ENCODE results near the gene PCSK6.

The PCSK6 gene

GRCh38 chr15:101489599-101490407, at the start of gene PCSK6:
Gene PCSK6 (minus strand): TSS chr15:101489707. CDS start chr15:101489670, 37 bp downstream.
- Histone ChIP-seq H3K27ac (ENCODE audit: low read depth, low read length) (no peak within 1 kb of the TSS), H2AFZ (ENCODE audit: low read depth, low read length, severe bottlenecking) (no peak within 1 kb of the TSS), H3K9ac (ENCODE audit: low read length) (no peak within 1 kb of the TSS), H3K4me2 (ENCODE audit: low read depth, low read length, poor library complexity, severe bottlenecking) (no peak within 1 kb of the TSS), H4K20me1 (ENCODE audit: low read depth, low read length) (no peaks in the 10 kb centered on the region), H3F3A (ENCODE audit: insufficient read depth) (no peaks in the 10 kb centered on the region), H3K9me3 (ENCODE audit: insufficient read depth, low read length) (no peaks in the 10 kb centered on the region), H3K79me2 (ENCODE audit: insufficient read depth, low read length) (no peaks in the 10 kb centered on the region), H3K4me3 (ENCODE audit: insufficient read depth, low read length, poor library complexity, severe bottlenecking) (no peak within 1 kb of the TSS), H3K36me3 (ENCODE audit: low read length) (no peaks in the 10 kb centered on the region), H3K27me3 (ENCODE audit: low read length) (no peaks in the 10 kb centered on the region), H3K9me2 (replicated peaks; ENCODE audit: insufficient read depth, low read length) (no peaks in the 10 kb centered on the region)
- TF ChIP-seq CTCF (IDR thresholded peaks at IDR 0.05; ENCODE audit: insufficient read depth, low read length, poor library complexity, severe bottlenecking): no peak
- TF ChIP-seq EZH2phosphoT487 (conservative IDR thresholded peaks at IDR 0.05; ENCODE audit: low read length): no peak

DNA sequence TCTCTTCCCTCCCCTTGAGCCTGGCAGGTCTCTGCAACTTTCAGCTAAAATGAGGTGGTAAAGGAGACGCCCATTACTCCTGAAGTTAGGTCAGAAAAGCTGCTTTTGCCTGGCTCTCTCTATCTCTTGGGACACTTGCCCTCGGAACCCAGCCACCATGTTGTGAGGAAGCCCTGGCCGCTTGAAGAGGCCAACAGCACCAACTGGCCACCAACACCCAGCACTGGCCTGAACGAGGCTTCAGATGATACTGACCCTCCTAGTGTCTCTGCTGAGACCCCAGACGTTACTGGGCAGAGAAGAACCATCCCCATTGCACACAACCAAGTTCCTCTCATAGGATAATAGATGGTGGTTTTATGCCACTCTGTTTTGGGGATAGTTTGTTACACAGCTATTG, 49.5 kb upstream of the PCSK6 start:
- Histone ChIP-seq H4K20me1 (ENCODE audit: low read depth, low read length) (no peaks in the 10 kb centered on the region), H3K27ac (ENCODE audit: low read depth, low read length) (no peak overlapping the region), H3K4me3 (ENCODE audit: insufficient read depth, low read length, poor library complexity, severe bottlenecking) (no peak overlapping the region), H3K9ac (ENCODE audit: low read length) (no peak overlapping the region), H3K9me2 (replicated peaks; ENCODE audit: insufficient read depth, low read length) (no peaks in the 10 kb centered on the region), H2AFZ (ENCODE audit: low read depth, low read length, severe bottlenecking) (no peak overlapping the region), H3K4me2 (ENCODE audit: low read depth, low read length, poor library complexity, severe bottlenecking) (no peak overlapping the region), H3K79me2 (ENCODE audit: insufficient read depth, low read length) (no peaks in the 10 kb centered on the region), H3K27me3 (ENCODE audit: low read length) (no peaks in the 10 kb centered on the region), H3K9me3 (ENCODE audit: insufficient read depth, low read length) (no peaks in the 10 kb centered on the region), H3F3A (ENCODE audit: insufficient read depth) (no peaks in the 10 kb centered on the region), H3K36me3 (ENCODE audit: low read length) (no peaks in the 10 kb centered on the region)
- TF ChIP-seq EZH2phosphoT487 (conservative IDR thresholded peaks at IDR 0.05; ENCODE audit: low read length) (no peak), CTCF (IDR thresholded peaks at IDR 0.05; ENCODE audit: insufficient read depth, low read length, poor library complexity, severe bottlenecking) (no peak)

DNA sequence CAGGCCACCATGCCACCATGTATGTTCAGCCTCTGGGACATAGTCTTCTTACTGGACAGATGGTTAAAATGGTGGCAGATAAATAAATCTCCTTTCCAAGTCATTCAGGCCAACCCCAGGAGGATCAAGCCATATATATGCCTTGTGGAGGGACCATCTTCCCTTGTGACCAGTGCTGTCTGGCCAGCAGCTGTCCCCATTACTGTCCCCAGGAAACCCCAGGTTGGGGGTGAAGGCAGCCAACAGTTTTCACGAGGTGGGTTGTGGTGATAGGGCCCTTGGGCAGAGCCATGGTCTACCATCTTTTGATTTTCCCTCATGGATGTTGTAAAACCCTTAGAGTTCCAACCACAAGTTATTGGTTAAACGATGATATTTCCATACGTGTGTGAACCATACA, 48.7 kb upstream of the PCSK6 start:
- H4K20me1 ChIP-seq (ENCODE audit: low read depth, low read length): no peaks in the 10 kb centered on the region
- H3F3A ChIP-seq (ENCODE audit: insufficient read depth): no peaks in the 10 kb centered on the region
- no peak overlapping the region for H3K9ac ChIP-seq (ENCODE audit: low read length)
- no peaks in the 10 kb centered on the region for H3K36me3 ChIP-seq (ENCODE audit: low read length)
- no peak overlapping the region for H3K4me3 ChIP-seq (ENCODE audit: insufficient read depth, low read length, poor library complexity, severe bottlenecking)
- H2AFZ ChIP-seq (ENCODE audit: low read depth, low read length, severe bottlenecking): no peak overlapping the region
- no peaks in the 10 kb centered on the region for H3K9me3 ChIP-seq (ENCODE audit: insufficient read depth, low read length)
- H3K9me2 ChIP-seq (replicated peaks; ENCODE audit: insufficient read depth, low read length): no peaks in the 10 kb centered on the region
- H3K27ac ChIP-seq (ENCODE audit: low read depth, low read length): no peak overlapping the region
- no peak overlapping the region for H3K4me2 ChIP-seq (ENCODE audit: low read depth, low read length, poor library complexity, severe bottlenecking)
- no peaks in the 10 kb centered on the region for H3K27me3 ChIP-seq (ENCODE audit: low read length)
- no peaks in the 10 kb centered on the region for H3K79me2 ChIP-seq (ENCODE audit: insufficient read depth, low read length)
- TF ChIP-seq CTCF (IDR thresholded peaks at IDR 0.05; ENCODE audit: insufficient read depth, low read length, poor library complexity, severe bottlenecking): no peak
- no peak for TF ChIP-seq EZH2phosphoT487 (conservative IDR thresholded peaks at IDR 0.05; ENCODE audit: low read length)
